Liver (tissue), 9 donors: Measurements from ENCODE around the gene AMBRA1. TPM values are rescaled to one million over a fixed set of nuclear protein-coding genes. Genes with fewer than 3 reads are reported as not detected.
A peak's percentile ranks its signal among the peaks of the same experiment; 100 is the strongest.
"Not testable (repeated sequence)": the region's sequence is repeated elsewhere in the genome, so short reads cannot be mapped to it uniquely, and the experiment has no call there.

Experiments
- DNase-seq: peaks from one replicate; pipeline ENCODE4 v3.0.0-alpha.2; 2017; ENCODE audit warnings: low spot score
- H3K27ac ChIP-seq, 2 donors: one replicate each; pipeline ENCODE4 v1.7.0; 2013; ENCODE audit warnings: inconsistent platforms in 2 of 2, low read length in 2 of 2, control low read depth in 1 of 2, low read depth in 1 of 2, mild to moderate bottlenecking in 1 of 2
- H3K27me3 ChIP-seq, 4 donors: one replicate each; pipeline versions ENCODE4 v1.6.1 to v1.7.0; 2013; ENCODE audit warnings: low read length in 3 of 4, inconsistent platforms in 1 of 4, mild to moderate bottlenecking in 1 of 4, moderate library complexity in 1 of 4; ENCODE audit not compliant: control insufficient read depth in 4 of 4, insufficient read depth in 4 of 4
- H3K36me3 ChIP-seq, 4 donors: one replicate each; pipeline versions ENCODE4 v1.6.1 to v1.7.0; 2013; ENCODE audit warnings: low read length in 3 of 4, mild to moderate bottlenecking in 3 of 4, low read depth in 1 of 4, moderate library complexity in 1 of 4; ENCODE audit not compliant: control insufficient read depth in 4 of 4, insufficient read depth in 3 of 4
- H3K4me1 ChIP-seq, 4 donors: one replicate each; pipeline versions ENCODE4 v1.6.1 to v1.7.0; 2013; ENCODE audit warnings: low read length in 3 of 4, mild to moderate bottlenecking in 3 of 4, moderate library complexity in 1 of 4; ENCODE audit not compliant: control insufficient read depth in 4 of 4, insufficient read depth in 4 of 4
- H3K4me3 ChIP-seq, 3 donors: one replicate each; pipeline versions ENCODE4 v1.6.1 to v1.7.0; 2013; ENCODE audit warnings: low read length in 3 of 3, control low read depth in 1 of 3, low read depth in 1 of 3, mild to moderate bottlenecking in 1 of 3
- H3K9ac ChIP-seq, 2 donors: one replicate each; pipeline ENCODE4 v1.7.0; 2013; ENCODE audit warnings: low read length in 2 of 2, mild to moderate bottlenecking in 2 of 2, moderate library complexity in 2 of 2, control low read depth in 1 of 2, low read depth in 1 of 2
- H3K9me3 ChIP-seq, 4 donors: one replicate each; pipeline versions ENCODE4 v1.6.1 to v1.7.0; 2013; ENCODE audit warnings: low read length in 3 of 4; ENCODE audit not compliant: control insufficient read depth in 4 of 4
- ATF3 ChIP-seq: IDR thresholded peaks from 2 replicates; pipeline ENCODE4 v1.6.1; 2016; ENCODE audit warnings: antibody characterized with exemption
- CTCF ChIP-seq: fragments of 150-350 bp; IDR thresholded peaks from 2 replicates; pipeline ENCODE4 v1.5.1; 2017; ENCODE audit warnings: improper control_type of control experiment, low read depth, low read length; ENCODE audit not compliant: missing input control
- EGR1 ChIP-seq, 2 donors: IDR thresholded peaks; 2 replicates each; pipeline ENCODE4 v1.6.1; 2016 to 2018; ENCODE audit warnings: antibody characterized with exemption in 2 of 2, low read depth in 2 of 2
- FOXA1 ChIP-seq: IDR thresholded peaks from 2 replicates; pipeline ENCODE4 v1.6.1; 2016; ENCODE audit warnings: antibody characterized with exemption
- FOXA2 ChIP-seq: IDR thresholded peaks from 2 replicates; pipeline ENCODE4 v1.6.1; 2016; ENCODE audit warnings: antibody characterized with exemption
- GABPA ChIP-seq, 2 donors: IDR thresholded peaks in 1 of 2; conservative IDR thresholded peaks in 1 of 2; 2 replicates each; pipeline ENCODE4 v1.6.1; 2016; ENCODE audit warnings: antibody characterized with exemption in 2 of 2, mild to moderate bottlenecking in 1 of 2, moderate library complexity in 1 of 2
- HNF4A ChIP-seq, 2 donors: conservative IDR thresholded peaks; 2 replicates each; pipeline ENCODE4 v1.6.1; 2016; ENCODE audit warnings: antibody characterized with exemption in 2 of 2, mild to moderate bottlenecking in 2 of 2
- HNF4G ChIP-seq: IDR thresholded peaks from 2 replicates; pipeline ENCODE4 v1.6.1; 2016; ENCODE audit warnings: antibody characterized with exemption
- JUND ChIP-seq, 2 donors: IDR thresholded peaks; 2 replicates each; pipeline ENCODE4 v1.6.1; 2016; ENCODE audit warnings: antibody characterized with exemption in 2 of 2
- MAX ChIP-seq: IDR thresholded peaks from 2 replicates; pipeline ENCODE4 v1.6.1; 2016; ENCODE audit warnings: antibody characterized with exemption
- NR2F2 ChIP-seq: IDR thresholded peaks from 2 replicates; pipeline ENCODE4 v1.6.1; 2016; ENCODE audit warnings: antibody characterized with exemption
- RAD21 ChIP-seq, 2 donors: IDR thresholded peaks; 2 replicates each; pipeline ENCODE4 v1.6.1; 2016; ENCODE audit warnings: antibody characterized with exemption in 2 of 2, mild to moderate bottlenecking in 2 of 2
- REST ChIP-seq: IDR thresholded peaks from 2 replicates; pipeline ENCODE4 v1.6.1; 2016; ENCODE audit warnings: antibody characterized with exemption, mild to moderate bottlenecking
- RXRA ChIP-seq, 2 donors: IDR thresholded peaks; 2 replicates each; pipeline ENCODE4 v1.6.1; 2017 to 2018; ENCODE audit warnings: antibody characterized with exemption in 2 of 2, mild to moderate bottlenecking in 1 of 2
- SP1 ChIP-seq: IDR thresholded peaks from 2 replicates; pipeline ENCODE4 v1.6.1; 2018; ENCODE audit warnings: antibody characterized with exemption, mild to moderate bottlenecking
- TAF1 ChIP-seq: conservative IDR thresholded peaks from 2 replicates; pipeline ENCODE4 v1.6.1; 2016; ENCODE audit warnings: antibody characterized with exemption, mild to moderate bottlenecking
- YY1 ChIP-seq: IDR thresholded peaks from 2 replicates; pipeline ENCODE4 v1.6.1; 2016; ENCODE audit warnings: antibody characterized with exemption, mild to moderate bottlenecking
- WGBS: extraction: QIAGEN DNeasy Blood & Tissue Kit; methylation state at CpG from one replicate; pipeline ENCODE4 v1.1.7; 2013; 5-methylcytosine and 5-hydroxymethylcytosine counted together
- polyA plus RNA-seq, 2 donors: library from polyadenylated mRNA; stranded (reverse) in 1 of 2; unstranded in 1 of 2; fragments of 200-250 nt in 1 of 2; fragments of >200 nt in 1 of 2; fragmentation: Nextera tagmentation in 1 of 2; extraction: Ambion mirVana in 1 of 2; gene quantifications; one replicate each; pipeline versions ENCODE4 v1.2.1 to v1.2.3, GENCODE V29; 2013 to 2015
- total RNA-seq, 2 donors: library from RNA; depleted of rRNA; stranded (reverse); fragments of >200 nt; gene quantifications; one replicate each; pipeline ENCODE4 v1.2.3, GENCODE V29; 2014
- TF ChIP-seq, protein P1 (sequence below): IDR thresholded peaks from 2 replicates; pipeline ENCODE4 v1.6.1; 2016; ENCODE audit warnings: antibody characterized with exemption
- donor health status: healthy.
- donor health status: healthy.
- donor health status: healthy.
- donor health status: healthy.
- donor health status: healthy.

AMBRA1 gene
- total and polyA plus RNA-seq, 4 donors, result 3.7 to 25.7 (median 15.1) TPM

GRCh38 chr11:46519351-46519750, 74.5 kb downstream of the AMBRA1 start:
- H3K36me3 ChIP-seq, result no peaks in the 10 kb centered on the region
- H3K9me3 ChIP-seq, result no peaks in the 10 kb centered on the region
- TF ChIP-seq FOXA1, result peak; percentile 17
- peak; percentile 75 for TF ChIP-seq FOXA2
- TF ChIP-seq NR2F2, result no peak
- TF ChIP-seq EGR1 (IDR thresholded peaks at IDR 0.05; ENCODE audit: low read depth in 2 of 2), result no peak
- TF ChIP-seq RAD21 (IDR thresholded peaks at IDR 0.05), result peak in 1 of 2 donors; percentile 33
- peak; percentile 45 for TF ChIP-seq YY1
- TF ChIP-seq JUND (IDR thresholded peaks at IDR 0.05), result no peak
- no peak for TF ChIP-seq TAF1
- TF ChIP-seq GABPA (IDR thresholded peaks at IDR 0.05 in 1 of 2, conservative IDR thresholded peaks at IDR 0.05 in 1 of 2), result no peak
- peak; percentile 30 for TF ChIP-seq SP1
- peak; percentile 39 to 59 for TF ChIP-seq HNF4A (conservative IDR thresholded peaks at IDR 0.05)
- peak; percentile 26 to 29 for TF ChIP-seq RXRA (IDR thresholded peaks at IDR 0.05)
- TF ChIP-seq, protein P1, sequence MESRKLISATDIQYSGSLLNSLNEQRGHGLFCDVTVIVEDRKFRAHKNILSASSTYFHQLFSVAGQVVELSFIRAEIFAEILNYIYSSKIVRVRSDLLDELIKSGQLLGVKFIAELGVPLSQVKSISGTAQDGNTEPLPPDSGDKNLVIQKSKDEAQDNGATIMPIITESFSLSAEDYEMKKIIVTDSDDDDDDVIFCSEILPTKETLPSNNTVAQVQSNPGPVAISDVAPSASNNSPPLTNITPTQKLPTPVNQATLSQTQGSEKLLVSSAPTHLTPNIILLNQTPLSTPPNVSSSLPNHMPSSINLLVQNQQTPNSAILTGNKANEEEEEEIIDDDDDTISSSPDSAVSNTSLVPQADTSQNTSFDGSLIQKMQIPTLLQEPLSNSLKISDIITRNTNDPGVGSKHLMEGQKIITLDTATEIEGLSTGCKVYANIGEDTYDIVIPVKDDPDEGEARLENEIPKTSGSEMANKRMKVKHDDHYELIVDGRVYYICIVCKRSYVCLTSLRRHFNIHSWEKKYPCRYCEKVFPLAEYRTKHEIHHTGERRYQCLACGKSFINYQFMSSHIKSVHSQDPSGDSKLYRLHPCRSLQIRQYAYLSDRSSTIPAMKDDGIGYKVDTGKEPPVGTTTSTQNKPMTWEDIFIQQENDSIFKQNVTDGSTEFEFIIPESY, result no peak
- TF ChIP-seq REST, result peak; percentile 39
- TF ChIP-seq CTCF, result no peak
- TF ChIP-seq MAX, result peak; percentile 30
- no peak for TF ChIP-seq HNF4G
- no peak for TF ChIP-seq ATF3
- no peak for DNase-seq
- no peaks in the 10 kb centered on the region for H3K27me3 ChIP-seq
- H3K9ac ChIP-seq, result no peak overlapping the region
- no peak overlapping the region for H3K4me3 ChIP-seq
- H3K27ac ChIP-seq, result peak overlapping the region in 1 of 2 donors; percentile 53
- 31% methylated on average over 3 of the region's 3 CpGs for WGBS
- H3K4me1 ChIP-seq, result peaks cover 1 to 29% (median 25%) of the 10 kb centered on the region in 4 donors

GRCh38 chr11:46518928-46519327, 74.9 kb downstream of the AMBRA1 start:
- H3K4me3 ChIP-seq, DNase-seq, H3K9ac ChIP-seq, H3K36me3 ChIP-seq, H3K9me3 ChIP-seq, H3K27me3 ChIP-seq: not testable (repeated sequence)
- H3K27ac ChIP-seq, result peak overlapping the region in 1 of 2 donors; percentile 53
- peaks cover 1 to 32% (median 26%) of the 10 kb centered on the region in 4 donors for H3K4me1 ChIP-seq
- WGBS, result 61% methylated on average over 7 of the region's 7 CpGs
